ENCODE measurements around the gene LAMC3.

DNA sequence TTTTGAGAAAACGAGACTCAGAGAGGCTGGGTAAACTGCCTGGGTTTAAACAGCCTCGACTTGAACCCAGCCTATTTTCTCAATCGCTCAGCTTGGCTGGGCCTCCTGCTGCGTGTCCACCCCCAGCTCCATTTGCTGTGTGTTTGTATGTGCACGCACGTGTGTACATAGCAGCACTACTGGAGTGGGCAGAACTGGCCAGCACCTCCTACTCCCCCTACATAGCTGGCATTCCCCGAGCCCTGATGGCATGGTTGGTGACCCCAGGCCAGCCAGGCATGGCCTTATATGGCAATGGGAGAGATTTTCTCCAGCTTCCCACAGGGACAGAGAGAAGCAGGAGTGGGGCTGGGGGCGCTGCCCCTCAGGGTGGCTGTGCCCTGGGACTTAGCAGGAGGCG lies 91.5 kb downstream of the LAMC3 start:
- TF ChIP-seq POLR2AphosphoS5 (IDR thresholded peaks at IDR 0.05), result no peak
- TF ChIP-seq, protein P1, sequence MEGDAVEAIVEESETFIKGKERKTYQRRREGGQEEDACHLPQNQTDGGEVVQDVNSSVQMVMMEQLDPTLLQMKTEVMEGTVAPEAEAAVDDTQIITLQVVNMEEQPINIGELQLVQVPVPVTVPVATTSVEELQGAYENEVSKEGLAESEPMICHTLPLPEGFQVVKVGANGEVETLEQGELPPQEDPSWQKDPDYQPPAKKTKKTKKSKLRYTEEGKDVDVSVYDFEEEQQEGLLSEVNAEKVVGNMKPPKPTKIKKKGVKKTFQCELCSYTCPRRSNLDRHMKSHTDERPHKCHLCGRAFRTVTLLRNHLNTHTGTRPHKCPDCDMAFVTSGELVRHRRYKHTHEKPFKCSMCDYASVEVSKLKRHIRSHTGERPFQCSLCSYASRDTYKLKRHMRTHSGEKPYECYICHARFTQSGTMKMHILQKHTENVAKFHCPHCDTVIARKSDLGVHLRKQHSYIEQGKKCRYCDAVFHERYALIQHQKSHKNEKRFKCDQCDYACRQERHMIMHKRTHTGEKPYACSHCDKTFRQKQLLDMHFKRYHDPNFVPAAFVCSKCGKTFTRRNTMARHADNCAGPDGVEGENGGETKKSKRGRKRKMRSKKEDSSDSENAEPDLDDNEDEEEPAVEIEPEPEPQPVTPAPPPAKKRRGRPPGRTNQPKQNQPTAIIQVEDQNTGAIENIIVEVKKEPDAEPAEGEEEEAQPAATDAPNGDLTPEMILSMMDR (IDR thresholded peaks at IDR 0.05; ENCODE audit: poor library complexity, severe bottlenecking), result no peak
- TF ChIP-seq EZH2 (IDR thresholded peaks at IDR 0.05; ENCODE audit: borderline replicate concordance, insufficient read depth, low read length, poor library complexity, severe bottlenecking), result no peak
- TF ChIP-seq MXI1 (conservative IDR thresholded peaks at IDR 0.05; ENCODE audit: poor library complexity, severe bottlenecking), result no peak
- TF ChIP-seq RAD21 (conservative IDR thresholded peaks at IDR 0.05), result no peak
- TF ChIP-seq EP300 (conservative IDR thresholded peaks at IDR 0.05; ENCODE audit: poor library complexity, severe bottlenecking), result no peak
- no peak for TF ChIP-seq TAF1 (IDR thresholded peaks at IDR 0.05; ENCODE audit: low read depth)
- TF ChIP-seq, protein P2, sequence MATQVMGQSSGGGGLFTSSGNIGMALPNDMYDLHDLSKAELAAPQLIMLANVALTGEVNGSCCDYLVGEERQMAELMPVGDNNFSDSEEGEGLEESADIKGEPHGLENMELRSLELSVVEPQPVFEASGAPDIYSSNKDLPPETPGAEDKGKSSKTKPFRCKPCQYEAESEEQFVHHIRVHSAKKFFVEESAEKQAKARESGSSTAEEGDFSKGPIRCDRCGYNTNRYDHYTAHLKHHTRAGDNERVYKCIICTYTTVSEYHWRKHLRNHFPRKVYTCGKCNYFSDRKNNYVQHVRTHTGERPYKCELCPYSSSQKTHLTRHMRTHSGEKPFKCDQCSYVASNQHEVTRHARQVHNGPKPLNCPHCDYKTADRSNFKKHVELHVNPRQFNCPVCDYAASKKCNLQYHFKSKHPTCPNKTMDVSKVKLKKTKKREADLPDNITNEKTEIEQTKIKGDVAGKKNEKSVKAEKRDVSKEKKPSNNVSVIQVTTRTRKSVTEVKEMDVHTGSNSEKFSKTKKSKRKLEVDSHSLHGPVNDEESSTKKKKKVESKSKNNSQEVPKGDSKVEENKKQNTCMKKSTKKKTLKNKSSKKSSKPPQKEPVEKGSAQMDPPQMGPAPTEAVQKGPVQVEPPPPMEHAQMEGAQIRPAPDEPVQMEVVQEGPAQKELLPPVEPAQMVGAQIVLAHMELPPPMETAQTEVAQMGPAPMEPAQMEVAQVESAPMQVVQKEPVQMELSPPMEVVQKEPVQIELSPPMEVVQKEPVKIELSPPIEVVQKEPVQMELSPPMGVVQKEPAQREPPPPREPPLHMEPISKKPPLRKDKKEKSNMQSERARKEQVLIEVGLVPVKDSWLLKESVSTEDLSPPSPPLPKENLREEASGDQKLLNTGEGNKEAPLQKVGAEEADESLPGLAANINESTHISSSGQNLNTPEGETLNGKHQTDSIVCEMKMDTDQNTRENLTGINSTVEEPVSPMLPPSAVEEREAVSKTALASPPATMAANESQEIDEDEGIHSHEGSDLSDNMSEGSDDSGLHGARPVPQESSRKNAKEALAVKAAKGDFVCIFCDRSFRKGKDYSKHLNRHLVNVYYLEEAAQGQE (IDR thresholded peaks at IDR 0.05; ENCODE audit: borderline replicate concordance), result no peak
- TF ChIP-seq SMC3 (conservative IDR thresholded peaks at IDR 0.05; ENCODE audit: poor library complexity), result no peak

Measured in neural cell (in vitro differentiated cells).